Neural progenitor cell (in vitro differentiated cells): ENCODE results near the gene SPHK1. TPM values are rescaled to one million over a fixed set of nuclear protein-coding genes. Genes with fewer than 3 reads are reported as not detected.
A peak's percentile ranks its signal among the peaks of the same experiment; 100 is the strongest.
"Not testable (repeated sequence)": the region's sequence is repeated elsewhere in the genome, so short reads cannot be mapped to it uniquely, and the experiment has no call there.

Source experiments
- DNase-seq: peaks from one replicate; pipeline ENCODE4 v3.0.0-alpha.2; 2016; ENCODE audit warnings: low spot score
- H2AFZ ChIP-seq: fragments of 200-600 bp; sonication (generic); replicated peaks from 2 replicates; pipeline ENCODE4 v1.6.1; 2016; ENCODE audit warnings: antibody characterized with exemption
- H3F3A ChIP-seq: fragments of 200-600 bp; sonication (generic); 2 replicates; pipeline ENCODE4 v1.6.1; 2016; ENCODE audit warnings: antibody characterized with exemption, low read depth
- H3K27ac ChIP-seq: fragments of 200-600 bp; sonication (generic); 2 replicates; pipeline ENCODE4 v1.5.1; 2016; ENCODE audit warnings: mild to moderate bottlenecking
- H3K27me3 ChIP-seq: fragments of 200-600 bp; sonication (generic); 2 replicates; pipeline ENCODE4 v1.6.1; 2016; ENCODE audit warnings: mild to moderate bottlenecking, moderate library complexity
- H3K36me3 ChIP-seq: fragments of 200-600 bp; sonication (generic); 2 replicates; pipeline ENCODE4 v1.5.1; 2016
- H3K4me1 ChIP-seq: fragments of 200-600 bp; sonication (generic); 2 replicates; pipeline ENCODE4 v1.6.1; 2016; ENCODE audit warnings: mixed run types
- H3K4me2 ChIP-seq: fragments of 200-600 bp; sonication (generic); 2 replicates; pipeline ENCODE4 v1.6.1; 2016
- H3K4me3 ChIP-seq: fragments of 200-600 bp; sonication (generic); 2 replicates; pipeline ENCODE4 v1.5.1; 2016
- H3K79me2 ChIP-seq: fragments of 200-600 bp; sonication (generic); 2 replicates; pipeline ENCODE4 v1.6.1; 2016; ENCODE audit warnings: low read depth
- H3K9ac ChIP-seq: fragments of 200-600 bp; sonication (generic); 2 replicates; pipeline ENCODE4 v1.6.1; 2016
- H3K9me3 ChIP-seq: fragments of 200-600 bp; sonication (generic); 2 replicates; pipeline ENCODE4 v1.5.1; 2016; ENCODE audit warnings: low read depth
- H4K20me1 ChIP-seq: fragments of 200-600 bp; sonication (generic); 2 replicates; pipeline ENCODE4 v1.6.1; 2016; ENCODE audit warnings: low read depth
- H3K27ac Mint-ChIP-seq: 3 replicates; pipeline ENCODE4 v1.8.0; 2021; ENCODE audit warnings: mixed read lengths
- H3K27me3 Mint-ChIP-seq: 2 replicates; pipeline ENCODE4 v1.8.0; 2022; ENCODE audit warnings: low read depth, mild to moderate bottlenecking, inconsistent platforms, moderate library complexity, mixed read lengths; ENCODE audit not compliant: insufficient read depth
- H3K36me3 Mint-ChIP-seq: 3 replicates; pipeline ENCODE4 v1.8.0; 2021; ENCODE audit warnings: mixed read lengths
- H3K4me1 Mint-ChIP-seq: 3 replicates; pipeline ENCODE4 v1.8.0; 2021; ENCODE audit warnings: mixed read lengths
- H3K4me3 Mint-ChIP-seq: 3 replicates; pipeline ENCODE4 v1.8.0; 2021; ENCODE audit warnings: mild to moderate bottlenecking, moderate library complexity, mixed read lengths
- H3K9me3 Mint-ChIP-seq: 3 replicates; pipeline ENCODE4 v1.8.0; 2020; ENCODE audit warnings: mixed read lengths
- CTCF ChIP-seq: fragments of 200-600 bp; sonication (generic); IDR thresholded peaks from 2 replicates; pipeline ENCODE4 v1.5.1; 2017; ENCODE audit warnings: antibody characterized with exemption, mild to moderate bottlenecking
- EZH2 ChIP-seq: fragments of 200-600 bp; sonication (generic); IDR thresholded peaks from 2 replicates; pipeline ENCODE4 v1.6.1; 2017; ENCODE audit warnings: antibody characterized with exemption, mild to moderate bottlenecking, moderate library complexity
- EZH2phosphoT487 ChIP-seq: fragments of 200-600 bp; sonication (generic); IDR thresholded peaks from 2 replicates; pipeline ENCODE4 v1.6.1; 2017; ENCODE audit warnings: antibody characterized with exemption
- total RNA-seq: library from RNA; depleted of rRNA; stranded (reverse); fragments of >200 nt; gene quantifications from 2 replicates; pipeline ENCODE4 v1.2.3, GENCODE V29; 2015; ENCODE audit warnings: low replicate concordance

Gene SPHK1
- total RNA-seq, 1 donor from 2014 or later, result 1.3 TPM

DNA sequence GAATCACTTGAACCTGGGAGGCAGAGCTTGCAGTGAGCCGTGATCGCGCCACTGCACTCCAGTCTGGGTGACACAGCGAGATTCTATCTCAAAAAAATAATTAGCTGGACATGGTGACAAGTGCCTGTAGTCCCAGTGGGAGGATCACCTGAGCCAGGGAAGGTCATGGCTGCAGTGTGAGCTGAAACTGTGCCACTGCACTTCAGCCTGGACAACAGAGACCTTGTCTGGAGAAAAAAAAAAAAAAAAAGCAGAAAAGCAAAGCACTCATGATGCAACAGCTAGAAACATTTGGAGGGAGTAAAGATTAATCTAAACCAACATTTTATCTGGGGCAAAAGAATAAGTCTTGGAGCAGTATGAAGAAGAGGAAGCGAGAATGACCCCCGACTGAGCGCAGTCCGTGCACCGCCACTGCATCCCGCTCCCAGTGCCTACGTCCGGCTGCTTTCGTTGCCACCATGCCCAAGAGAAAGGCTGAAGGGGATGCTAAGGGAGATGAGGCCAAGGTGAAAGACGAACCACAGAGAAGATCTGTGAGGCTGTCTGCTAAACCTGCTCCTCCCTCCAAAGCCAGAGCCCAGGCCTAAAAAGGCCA lies 38.9 kb upstream of the SPHK1 start:
- H3K36me3 ChIP-seq, result no peaks in the 10 kb centered on the region
- Mint-ChIP-seq H3K4me3 (no peak overlapping the region), H3K9me3 (no peaks in the 10 kb centered on the region), H3K4me1 (no peaks in the 10 kb centered on the region), H3K27me3 (no peaks in the 10 kb centered on the region), H3K27ac (peak overlapping the region; percentile 57), H3K36me3 (peaks cover 37% of the 10 kb centered on the region)
- H3K9me3 ChIP-seq, result no peaks in the 10 kb centered on the region
- no peaks in the 10 kb centered on the region for H3K4me1 ChIP-seq
- H2AFZ ChIP-seq, result no peak overlapping the region
- no peaks in the 10 kb centered on the region for H3K27me3 ChIP-seq
- H3F3A ChIP-seq, result no peaks in the 10 kb centered on the region
- H3K9ac ChIP-seq, result no peak overlapping the region
- DNase-seq, result no peak
- no peak overlapping the region for H3K4me3 ChIP-seq
- peaks cover 8% of the 10 kb centered on the region for H3K79me2 ChIP-seq
- H3K27ac ChIP-seq, result no peak overlapping the region
- TF ChIP-seq EZH2phosphoT487, result no peak
- TF ChIP-seq EZH2, result no peak
- TF ChIP-seq CTCF, result no peak
- no peaks in the 10 kb centered on the region for H4K20me1 ChIP-seq
- H3K4me2 ChIP-seq, result no peak overlapping the region

- not testable (repeated sequence) for H3K27ac ChIP-seq, H3K4me3 Mint-ChIP-seq, H3K9me3 Mint-ChIP-seq, H3K27me3 ChIP-seq, H3F3A ChIP-seq, H3K27ac Mint-ChIP-seq, DNase-seq, H3K4me3 ChIP-seq, H3K4me2 ChIP-seq, H3K4me1 ChIP-seq, H3K36me3 ChIP-seq, H3K9me3 ChIP-seq, H2AFZ ChIP-seq, H4K20me1 ChIP-seq, H3K9ac ChIP-seq, H3K4me1 Mint-ChIP-seq, H3K27me3 Mint-ChIP-seq
- H3K36me3 Mint-ChIP-seq, result peaks cover 35% of the 10 kb centered on the region
- H3K79me2 ChIP-seq, result peaks cover 23% of the 10 kb centered on the region
Observed at GRCh38 chr17:76346936-76347335, 37.5 kb upstream of the SPHK1 start.

GRCh38 chr17:76350463-76350862 lies 33.9 kb upstream of the SPHK1 start:
- Mint-ChIP-seq H3K27ac (no peak overlapping the region), H3K4me3 (no peak overlapping the region), H3K9me3 (no peaks in the 10 kb centered on the region), H3K27me3 (peaks cover 3% of the 10 kb centered on the region), H3K36me3 (peaks cover 24% of the 10 kb centered on the region), H3K4me1 (peaks cover 26% of the 10 kb centered on the region)
- Histone ChIP-seq H3K27me3 (peaks cover 5% of the 10 kb centered on the region), H3F3A (peaks cover 9% of the 10 kb centered on the region), H3K4me1 (peaks cover 3% of the 10 kb centered on the region), H3K9ac (no peak overlapping the region), H3K4me2 (no peak overlapping the region), H4K20me1 (no peaks in the 10 kb centered on the region), H3K4me3 (no peak overlapping the region), H3K27ac (no peak overlapping the region), H3K79me2 (peaks cover 35% of the 10 kb centered on the region), H3K9me3 (no peaks in the 10 kb centered on the region), H2AFZ (no peak overlapping the region), H3K36me3 (no peaks in the 10 kb centered on the region)
- no peak for DNase-seq
- TF ChIP-seq CTCF (no peak), EZH2 (no peak), EZH2phosphoT487 (no peak)

DNA sequence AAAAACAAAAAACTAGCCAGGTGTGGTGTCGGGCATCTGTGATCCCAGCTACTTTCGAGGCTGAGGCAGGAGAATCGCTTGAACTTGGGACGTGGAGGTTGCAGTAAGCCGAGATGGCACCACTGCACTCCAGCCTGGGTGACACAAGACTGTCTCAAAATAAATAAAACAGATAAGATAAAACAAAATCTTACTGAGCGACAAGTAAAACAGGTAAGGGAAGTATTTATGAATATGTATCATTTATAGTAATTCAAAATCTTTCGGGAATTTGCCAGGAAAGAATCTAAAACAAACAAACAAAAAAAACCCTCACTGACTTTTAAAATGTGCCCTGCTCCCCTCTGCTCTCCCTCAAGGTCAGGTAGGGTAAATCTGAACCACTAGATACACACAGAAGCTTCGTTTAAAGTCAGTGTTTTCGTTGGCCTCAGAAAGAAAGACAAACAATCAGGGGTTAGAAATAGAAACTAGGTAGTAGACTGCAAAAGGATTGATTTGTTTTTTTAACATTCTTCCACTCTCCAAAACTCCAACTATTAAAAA lies 32.8 kb upstream of the SPHK1 start:
- Histone ChIP-seq H3K4me2 (no peak overlapping the region), H3K9ac (no peak overlapping the region), H4K20me1 (no peaks in the 10 kb centered on the region), H3K36me3 (no peaks in the 10 kb centered on the region), H3F3A (peaks cover 9% of the 10 kb centered on the region), H3K79me2 (peaks cover 35% of the 10 kb centered on the region), H2AFZ (no peak overlapping the region), H3K27ac (no peak overlapping the region), H3K4me3 (no peak overlapping the region), H3K4me1 (peaks cover 3% of the 10 kb centered on the region), H3K27me3 (peaks cover 5% of the 10 kb centered on the region), H3K9me3 (no peaks in the 10 kb centered on the region)
- no peaks in the 10 kb centered on the region for H3K9me3 Mint-ChIP-seq
- peaks cover 15% of the 10 kb centered on the region for H3K36me3 Mint-ChIP-seq
- DNase-seq, result no peak
- H3K4me3 Mint-ChIP-seq, result peak overlapping the region; percentile 98
- TF ChIP-seq CTCF, result no peak
- no peak for TF ChIP-seq EZH2phosphoT487
- TF ChIP-seq EZH2, result no peak
- peak overlapping the region; percentile 47 for H3K27ac Mint-ChIP-seq
- peaks cover 26% of the 10 kb centered on the region for H3K4me1 Mint-ChIP-seq
- peaks cover 3% of the 10 kb centered on the region for H3K27me3 Mint-ChIP-seq
